Measurements from ENCODE around the gene LAMA3. TPM values are rescaled to one million over a fixed set of nuclear protein-coding genes. Genes with fewer than 3 reads are reported as not detected.

Gene LAMA3
- total and polyA plus RNA-seq, 10 donors, result 1.3 to 7.1 (median 3.0) TPM

DNA sequence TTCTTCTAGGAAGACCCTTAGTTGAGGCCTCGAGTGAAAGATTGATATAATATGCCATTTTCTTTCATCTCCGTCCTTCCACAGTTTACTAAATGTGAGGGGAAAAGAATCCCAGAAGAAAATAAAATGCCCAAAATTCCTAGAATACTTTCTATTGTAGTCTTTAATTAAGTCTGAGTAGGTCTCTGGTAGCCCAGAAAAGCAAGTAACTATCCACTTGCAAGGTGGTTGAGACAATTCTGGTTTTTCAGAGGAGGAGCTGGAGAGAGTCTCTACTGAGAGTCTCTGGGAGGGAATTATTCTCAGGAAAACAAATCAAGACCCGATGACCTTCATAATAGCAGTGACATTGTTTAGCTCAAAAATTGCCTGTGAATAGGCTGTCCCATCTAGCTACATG lies 261.4 kb downstream of the LAMA3 start:
- no peak for DNase-seq
- no peaks in the 10 kb centered on the region for H3K36me3 ChIP-seq
- TF ChIP-seq CTCF (IDR thresholded peaks at IDR 0.05 in 8 of 11, conservative IDR thresholded peaks at IDR 0.05 in 3 of 11) (no peak), POLR2A (IDR thresholded peaks at IDR 0.05) (no peak), POLR2AphosphoS5 (IDR thresholded peaks at IDR 0.05) (no peak)
- peaks cover 0 to under 1% (median 0%) of the 10 kb centered on the region in 6 donors for H3K4me1 ChIP-seq
- no peak overlapping the region for H3K27ac ChIP-seq
- 87 to 94% (median 93%) methylated on average over 3 of the region's 3 CpGs for WGBS, 5 donors
- intact Hi-C loops (cut with DNase I; ENCODE audit: low total_unique reads), result no loop called here
- no peaks in the 10 kb centered on the region for H3K9me3 ChIP-seq
- H3K27me3 ChIP-seq (replicated peaks in 1 of 7), result no peaks in the 10 kb centered on the region
- H3K4me3 ChIP-seq, result no peak overlapping the region

- H3K36me3 ChIP-seq, result no peaks in the 10 kb centered on the region
- no peak overlapping the region for H3K4me3 ChIP-seq
- H3K27ac ChIP-seq, result no peak overlapping the region
- intact Hi-C loops (cut with DNase I; ENCODE audit: low total_unique reads), result no loop called here
- H3K4me1 ChIP-seq, result no peaks in the 10 kb centered on the region
- H3K27me3 ChIP-seq (replicated peaks in 1 of 7), result no peaks in the 10 kb centered on the region
- no peak for DNase-seq
- TF ChIP-seq POLR2AphosphoS5 (IDR thresholded peaks at IDR 0.05) (no peak), CTCF (IDR thresholded peaks at IDR 0.05 in 8 of 11, conservative IDR thresholded peaks at IDR 0.05 in 3 of 11) (no peak), POLR2A (IDR thresholded peaks at IDR 0.05) (no peak)
- 91 to 96% (median 92%) methylated on average over 5 of the region's 5 CpGs for WGBS, 5 donors
- no peaks in the 10 kb centered on the region for H3K9me3 ChIP-seq
Measured at GRCh38 chr18:23951206-23951605, 262.0 kb downstream of the LAMA3 start.

- TF ChIP-seq POLR2AphosphoS5 (IDR thresholded peaks at IDR 0.05) (no peak), POLR2A (IDR thresholded peaks at IDR 0.05) (no peak), CTCF (IDR thresholded peaks at IDR 0.05 in 8 of 11, conservative IDR thresholded peaks at IDR 0.05 in 3 of 11) (no peak)
- H3K4me3 ChIP-seq, result no peak overlapping the region
- H3K9me3 ChIP-seq, result no peaks in the 10 kb centered on the region
- WGBS, 5 donors, result 85 to 97% (median 96%) methylated on average over 2 of the region's 2 CpGs
- no peaks in the 10 kb centered on the region for H3K36me3 ChIP-seq
- DNase-seq, result no peak
- no peak overlapping the region for H3K27ac ChIP-seq
- no peaks in the 10 kb centered on the region for H3K27me3 ChIP-seq (replicated peaks in 1 of 7)
- no peaks in the 10 kb centered on the region for H3K4me1 ChIP-seq
- intact Hi-C loops (cut with DNase I; ENCODE audit: low total_unique reads), result no loop called here
Measured at GRCh38 chr18:23953984-23954383, 264.7 kb downstream of the LAMA3 start.

DNA sequence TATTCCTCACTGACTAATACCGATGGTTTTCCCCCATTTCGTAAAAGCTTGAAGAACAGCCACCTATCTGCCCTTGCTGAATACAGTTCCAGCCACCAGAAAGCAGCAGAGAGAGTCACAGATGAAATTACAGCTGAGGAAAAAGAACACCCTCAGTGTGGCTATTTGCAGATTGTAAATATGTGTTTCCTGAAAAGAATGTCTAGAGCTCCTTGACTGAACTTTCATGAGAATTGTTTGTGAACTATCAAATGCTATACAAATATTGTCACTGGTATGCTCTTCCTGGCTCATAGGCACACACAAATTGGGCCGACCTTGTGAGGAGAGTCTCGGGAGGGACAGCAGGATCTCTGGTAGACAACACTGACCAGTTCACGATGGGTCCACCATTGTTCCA lies 267.2 kb downstream of the LAMA3 start:
- 91 to 97% (median 95%) methylated on average over 4 to 5 of the region's 5 CpGs for WGBS, 5 donors

More for the DNA sequence above, 267.2 kb downstream of the LAMA3 start:
- Histone ChIP-seq H3K4me1 (no peaks in the 10 kb centered on the region), H3K27me3 (replicated peaks in 1 of 7) (no peaks in the 10 kb centered on the region), H3K36me3 (no peaks in the 10 kb centered on the region), H3K27ac (no peak overlapping the region), H3K4me3 (no peak overlapping the region), H3K9me3 (no peaks in the 10 kb centered on the region)
- intact Hi-C loops (cut with DNase I; ENCODE audit: low total_unique reads), result no loop called here
- TF ChIP-seq POLR2A (IDR thresholded peaks at IDR 0.05) (no peak), POLR2AphosphoS5 (IDR thresholded peaks at IDR 0.05) (no peak), CTCF (IDR thresholded peaks at IDR 0.05 in 8 of 11, conservative IDR thresholded peaks at IDR 0.05 in 3 of 11) (no peak)
- no peak for DNase-seq

All from spleen (tissue), 11 donors.